T follicular helper cell (primary cell): ENCODE data around the gene RCBTB2.
A peak's percentile ranks its signal among the peaks of the same experiment; 100 is the strongest.
"Not testable (repeated sequence)": the region's sequence is repeated elsewhere in the genome, so short reads cannot be mapped to it uniquely, and the experiment has no call there.

ENCODE experiments used
- DNase-seq: peaks from one replicate; pipeline ENCODE4 v3.0.0-alpha.2; 2020; ENCODE audit warnings: low read depth
- total RNA-seq, 2 experiments: gene quantifications; one replicate each; lab custom pipeline; 2026; lab: John Stamatoyannopoulos, UW

The RCBTB2 gene
- 4.7 to 31.1 reads per million in 2 experiments for total RNA-seq

GRCh38 chr13:48532506-48533499, at the start of gene RCBTB2:
Gene RCBTB2, minus strand, starts transcription at chr13:48533080. Its CDS starts 11,141 bp downstream, at chr13:48521939.
- DNase-seq = peak; percentile 97

- DNase-seq = no peak
Observed at GRCh38 chr13:48582084-48582483, 49.2 kb upstream of the RCBTB2 start.

- no peak for DNase-seq
Observed at GRCh38 chr13:48580896-48581295, 48.0 kb upstream of the RCBTB2 start.

- DNase-seq = peak; percentile 67
Observed at GRCh38 chr13:48580185-48580803, 47.4 kb upstream of the RCBTB2 start.

GRCh38 chr13:48579919-48580180, 47.0 kb upstream of the RCBTB2 start:
- DNase-seq = not testable (repeated sequence)

GRCh38 chr13:48579165-48579918, 46.5 kb upstream of the RCBTB2 start:
- DNase-seq = no peak

- no peak for DNase-seq
Observed at GRCh38 chr13:48578516-48579164, 45.8 kb upstream of the RCBTB2 start.

- no peak for DNase-seq
Observed at GRCh38 chr13:48576448-48577010, 43.6 kb upstream of the RCBTB2 start.

- DNase-seq = no peak
Observed at GRCh38 chr13:48575031-48575430, 42.2 kb upstream of the RCBTB2 start.

GRCh38 chr13:48574041-48574796, 41.3 kb upstream of the RCBTB2 start:
- DNase-seq = no peak

GRCh38 chr13:48573213-48574007, 40.5 kb upstream of the RCBTB2 start:
- DNase-seq = no peak

- no peak for DNase-seq
Observed at GRCh38 chr13:48571126-48571913, 38.4 kb upstream of the RCBTB2 start.

- no peak for DNase-seq
Observed at GRCh38 chr13:48570216-48570828, 37.4 kb upstream of the RCBTB2 start.

GRCh38 chr13:48569104-48569666, 36.3 kb upstream of the RCBTB2 start:
- DNase-seq = no peak

GRCh38 chr13:48568370-48569103, 35.7 kb upstream of the RCBTB2 start:
- no peak for DNase-seq

GRCh38 chr13:48567515-48568369, 34.9 kb upstream of the RCBTB2 start:
- DNase-seq = no peak

GRCh38 chr13:48564056-48564455, 31.2 kb upstream of the RCBTB2 start:
- DNase-seq = no peak
